Naive thymus-derived CD4-positive, alpha-beta T cell (primary cell): Measurements from ENCODE around the gene CAPN5. TPM values are rescaled to one million over a fixed set of nuclear protein-coding genes. Genes with fewer than 3 reads are reported as not detected.
A peak's percentile ranks its signal among the peaks of the same experiment; 100 is the strongest.
"Not testable (repeated sequence)": the region's sequence is repeated elsewhere in the genome, so short reads cannot be mapped to it uniquely, and the experiment has no call there.

ENCODE experiments used
- ATAC-seq: fragments of 150-1000 bp; cut with Tn5 transposase; 2 replicates; pipeline ENCODE4 v1.10.0; 2021; ENCODE audit warnings: mild to moderate bottlenecking, moderate library complexity
- CTCF ChIA-PET: fragments of 350-600 bp; sonication (Branson Sonifier 250); formaldehyde crosslinking; loops from one replicate; lab custom pipeline; 2021; ENCODE audit warnings: antibody characterized with exemption; lab: Charles Lee
- POLR2A ChIA-PET: fragments of 350-600 bp; sonication (Branson Sonifier 250); formaldehyde crosslinking; loops from one replicate; lab custom pipeline; 2021; ENCODE audit warnings: antibody characterized with exemption, inconsistent platforms; lab: Charles Lee
- DNase-seq, 9 donors: peaks; one replicate each; pipeline versions ENCODE4 v3.0.0 to v3.0.0-alpha.2; 2020 to 2022; ENCODE audit warnings: mixed read lengths in 1 of 9
- H3K27ac ChIP-seq: one replicate; pipeline ENCODE4 v1.7.0; 2013; ENCODE audit warnings: mild to moderate bottlenecking, low read depth, low read length, moderate library complexity
- H3K27me3 ChIP-seq, 2 donors: one replicate each; pipeline ENCODE4 v1.7.0; 2013; ENCODE audit warnings: low read length in 2 of 2, mild to moderate bottlenecking in 2 of 2, moderate library complexity in 2 of 2; ENCODE audit not compliant: control insufficient read depth in 2 of 2, insufficient read depth in 2 of 2
- H3K36me3 ChIP-seq, 3 experiments: 1 replicate in 2 of 3; 2 replicates in 1 of 3; pipeline ENCODE4 v1.7.0; 2013; ENCODE audit warnings: low read length in 3 of 3, mild to moderate bottlenecking in 3 of 3, moderate library complexity in 1 of 3; ENCODE audit not compliant: insufficient read depth in 3 of 3, control insufficient read depth in 2 of 3
- H3K4me1 ChIP-seq, 2 donors: one replicate each; pipeline ENCODE4 v1.7.0; 2013; ENCODE audit warnings: low read length in 2 of 2, mild to moderate bottlenecking in 2 of 2, moderate library complexity in 1 of 2; ENCODE audit not compliant: control insufficient read depth in 2 of 2, insufficient read depth in 2 of 2
- H3K4me3 ChIP-seq: 2 replicates; pipeline ENCODE4 v1.7.0; 2013; ENCODE audit warnings: mild to moderate bottlenecking, low read length
- H3K9me3 ChIP-seq, 3 experiments: 1 replicate in 2 of 3; 2 replicates in 1 of 3; pipeline ENCODE4 v1.7.0; 2013; ENCODE audit warnings: low read length in 3 of 3; ENCODE audit not compliant: control insufficient read depth in 2 of 3
- H3K27ac Mint-ChIP-seq, 9 donors: one replicate each; pipeline ENCODE4 v1.8.0; 2020 to 2022; ENCODE audit warnings: mixed read lengths in 9 of 9, mild to moderate bottlenecking in 8 of 9, moderate library complexity in 5 of 9, inconsistent platforms in 2 of 9
- H3K27me3 Mint-ChIP-seq, 5 donors: one replicate each; pipeline ENCODE4 v1.8.0; 2021 to 2022; ENCODE audit warnings: mixed read lengths in 5 of 5, mild to moderate bottlenecking in 1 of 5
- H3K36me3 Mint-ChIP-seq, 5 donors: one replicate each; pipeline ENCODE4 v1.8.0; 2020 to 2022; ENCODE audit warnings: mixed read lengths in 5 of 5, mild to moderate bottlenecking in 3 of 5, inconsistent platforms in 1 of 5
- H3K4me1 Mint-ChIP-seq, 7 donors: one replicate each; pipeline ENCODE4 v1.8.0; 2020 to 2022; ENCODE audit warnings: mixed read lengths in 7 of 7, mild to moderate bottlenecking in 3 of 7, inconsistent platforms in 1 of 7
- H3K4me3 Mint-ChIP-seq, 10 donors: one replicate each; pipeline ENCODE4 v1.8.0; 2020 to 2022; ENCODE audit warnings: mild to moderate bottlenecking in 10 of 10, mixed read lengths in 10 of 10, moderate library complexity in 6 of 10, inconsistent platforms in 2 of 10
- H3K9me3 Mint-ChIP-seq, 11 donors: one replicate each; pipeline ENCODE4 v1.8.0; 2020 to 2022; ENCODE audit warnings: mixed read lengths in 11 of 11, mild to moderate bottlenecking in 4 of 11, inconsistent platforms in 1 of 11, moderate library complexity in 1 of 11
- intact Hi-C, 2 donors: fragments of 100-400 bp; cut with micrococcal nuclease; formaldehyde crosslinking; loops; one replicate each; pipeline ENCODE4 v1.15.1; 2023
- polyA plus RNA-seq, 2 donors: library from polyadenylated mRNA; unstranded; fragments of 300-500 nt; fragmentation: Illumina TruSeq; gene quantifications; one replicate each; pipeline ENCODE4 v1.2.3, GENCODE V29; 2021
- total RNA-seq, 6 experiments: library from RNA in 5 of 6; stranded (reverse) in 5 of 6; gene quantifications; 1 replicate in 5 of 6; 2 replicates in 1 of 6; pipeline ENCODE4 v1.2.3 and lab custom pipeline; 2021 to 2026

Gene CAPN5
- total RNA-seq (1 to 10 TPM in 4 of 5 experiments, under 1 TPM in 1; 0.94 to 5.8 (median 5.6) TPM), polyA plus RNA-seq (1 to 10 TPM; 3.0 to 5.8 TPM), total RNA-seq (lab: John Stamatoyannopoulos, UW) (11.3 reads per million, percentile 38 among the genes with 10 or more reads in this experiment)

- H3K27me3 Mint-ChIP-seq, result peaks cover 0 to 32% (median 0%) of the 10 kb centered on the region in 5 donors
- Histone ChIP-seq H3K27me3 (no peaks in the 10 kb centered on the region), H3K4me1 (peaks cover 0 to 9% of the 10 kb centered on the region in 2 donors), H3K27ac (peak within 1 kb of the TSS; percentile 73), H3K4me3 (peak within 1 kb of the TSS; percentile 73), H3K9me3 (no peaks in the 10 kb centered on the region), H3K36me3 (no peaks in the 10 kb centered on the region)
- intact Hi-C loops, result loop anchor here (1.0 to 5.0 kb wide), 7 partner anchors 16 to 754 kb away; partner anchors contain the start of genes AAMDC (in 2 of the 2) and RSF1 (in 2 of the 2)
- H3K9me3 Mint-ChIP-seq, result peaks cover 0 to 10% (median 0%) of the 10 kb centered on the region in 11 donors
- H3K4me1 Mint-ChIP-seq, result peaks cover 5 to 28% (median 21%) of the 10 kb centered on the region in 7 donors
- DNase-seq, result peak; percentile 72 to 93 (median 85)
- H3K36me3 Mint-ChIP-seq, result no peaks in the 10 kb centered on the region
- peak within 1 kb of the TSS in 8 of 9 donors; percentile 49 to 95 (median 82) for H3K27ac Mint-ChIP-seq
- ChIA-PET POLR2A (interaction anchor here (0.6 to 1.1 kb wide), 2 partner anchors 18 to 19 kb away, joined by 3 read pairs; no protein-coding TSS in a partner anchor), CTCF (interaction anchor here (0.6 to 4.2 kb wide), 4 partner anchors 15 to 1188 kb away, joined by 3 to 25 read pairs (median 4); no protein-coding TSS in a partner anchor)
- ATAC-seq, result peak; percentile 98
- H3K4me3 Mint-ChIP-seq, result peak within 1 kb of the TSS; percentile 81 to 95 (median 87)
Measured at GRCh38 chr11:77066229-77067042, at the start of gene CAPN5. CAPN5 (plus strand) TSS chr11:77066971; CDS start chr11:77084887, 17,916 bp downstream.

DNA sequence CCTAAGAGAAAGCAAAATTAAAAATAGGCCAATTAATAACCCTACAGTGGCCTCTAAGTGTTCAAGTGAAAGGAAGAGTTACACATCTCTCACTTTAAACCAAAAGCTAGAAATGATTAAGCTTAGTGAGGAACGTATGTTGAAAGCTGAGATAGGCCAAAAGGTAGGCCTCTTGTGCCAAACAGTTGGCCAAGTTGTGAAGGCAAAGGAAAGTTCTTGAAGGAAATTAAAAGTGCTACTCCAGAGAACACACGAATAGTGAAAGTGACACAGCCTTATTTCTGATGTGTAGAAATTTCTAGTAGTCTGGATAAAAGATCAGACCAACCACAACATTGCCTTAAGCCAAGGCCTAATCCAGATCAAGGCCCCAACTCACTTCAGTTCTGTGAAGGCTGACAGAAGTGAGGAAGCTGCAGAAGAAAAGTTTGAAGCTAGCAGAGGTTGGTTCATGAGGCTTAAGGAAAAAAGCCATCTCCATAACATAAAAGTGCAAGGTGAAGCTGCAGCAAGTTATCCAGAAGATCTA is 48.3 kb upstream of the CAPN5 start:
- H3K4me1 ChIP-seq, ATAC-seq, H3K36me3 ChIP-seq, POLR2A ChIA-PET, H3K4me1 Mint-ChIP-seq, CTCF ChIA-PET, H3K27me3 ChIP-seq, H3K4me3 Mint-ChIP-seq, H3K27me3 Mint-ChIP-seq, intact Hi-C loops, DNase-seq, H3K9me3 ChIP-seq, H3K9me3 Mint-ChIP-seq, H3K4me3 ChIP-seq, H3K27ac ChIP-seq: not testable (repeated sequence)
- Mint-ChIP-seq H3K27ac (peak overlapping the region in 4 of 9 donors; percentile 9 to 67 (median 20)), H3K36me3 (peaks cover 0 to 17% (median 6%) of the 10 kb centered on the region in 5 donors)

- CTCF ChIA-PET, result interaction anchor here (0.6 kb wide), 1 partner anchor 1033 kb away, joined by 3 read pairs; no protein-coding TSS in a partner anchor
- POLR2A ChIA-PET, result no interaction called here
Measured at GRCh38 chr11:77019976-77020595, 46.7 kb upstream of the CAPN5 start.

DNA sequence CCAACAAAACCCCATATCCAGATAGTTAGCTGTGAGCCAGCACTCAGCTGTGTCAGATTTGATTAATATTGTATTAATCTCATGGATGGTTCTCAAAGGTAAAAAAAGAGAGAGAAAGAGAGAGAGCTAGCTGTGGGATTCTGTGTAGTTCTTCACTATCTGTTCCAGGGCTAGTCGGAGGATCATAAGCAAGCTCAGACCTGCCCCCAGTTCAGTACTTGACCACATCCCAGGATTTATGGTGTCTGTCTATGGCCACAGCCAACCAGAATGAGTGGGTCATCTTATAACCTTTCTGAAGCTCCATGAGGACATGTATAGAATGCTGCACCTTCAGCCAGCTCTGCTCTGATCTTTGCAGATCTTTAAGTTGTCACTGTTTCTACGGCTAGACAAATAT is 46.0 kb upstream of the CAPN5 start:
- POLR2A ChIA-PET, result no interaction called here
- Mint-ChIP-seq H3K36me3 (peaks cover 0 to 17% (median 6%) of the 10 kb centered on the region in 5 donors), H3K27ac (no peak overlapping the region), H3K9me3 (no peaks in the 10 kb centered on the region), H3K27me3 (no peaks in the 10 kb centered on the region), H3K4me3 (no peak overlapping the region), H3K4me1 (peaks cover 0 to 5% (median 2%) of the 10 kb centered on the region in 7 donors)
- Histone ChIP-seq H3K27ac (no peak overlapping the region), H3K27me3 (no peaks in the 10 kb centered on the region), H3K36me3 (no peaks in the 10 kb centered on the region), H3K9me3 (no peaks in the 10 kb centered on the region), H3K4me3 (no peak overlapping the region), H3K4me1 (no peaks in the 10 kb centered on the region)
- intact Hi-C loops, result no loop called here
- DNase-seq (no peak), ATAC-seq (no peak)
- CTCF ChIA-PET, result interaction anchor here (1.1 kb wide), 1 partner anchor 24 kb away, joined by 4 read pairs; no protein-coding TSS in a partner anchor

More at GRCh38 chr11:77019976-77020595, 46.7 kb upstream of the CAPN5 start:
- no peak overlapping the region for H3K27ac ChIP-seq
- Mint-ChIP-seq H3K27ac (no peak overlapping the region), H3K4me3 (no peak overlapping the region), H3K27me3 (no peaks in the 10 kb centered on the region), H3K4me1 (peaks cover 0 to 5% (median 2%) of the 10 kb centered on the region in 7 donors), H3K9me3 (no peaks in the 10 kb centered on the region), H3K36me3 (peaks cover 0 to 17% (median 6%) of the 10 kb centered on the region in 5 donors)
- intact Hi-C loops, result no loop called here
- no peaks in the 10 kb centered on the region for H3K4me1 ChIP-seq
- DNase-seq, result no peak
- H3K36me3 ChIP-seq, result no peaks in the 10 kb centered on the region
- no peak for ATAC-seq
- no peaks in the 10 kb centered on the region for H3K27me3 ChIP-seq
- H3K4me3 ChIP-seq, result no peak overlapping the region
- no peaks in the 10 kb centered on the region for H3K9me3 ChIP-seq

DNA sequence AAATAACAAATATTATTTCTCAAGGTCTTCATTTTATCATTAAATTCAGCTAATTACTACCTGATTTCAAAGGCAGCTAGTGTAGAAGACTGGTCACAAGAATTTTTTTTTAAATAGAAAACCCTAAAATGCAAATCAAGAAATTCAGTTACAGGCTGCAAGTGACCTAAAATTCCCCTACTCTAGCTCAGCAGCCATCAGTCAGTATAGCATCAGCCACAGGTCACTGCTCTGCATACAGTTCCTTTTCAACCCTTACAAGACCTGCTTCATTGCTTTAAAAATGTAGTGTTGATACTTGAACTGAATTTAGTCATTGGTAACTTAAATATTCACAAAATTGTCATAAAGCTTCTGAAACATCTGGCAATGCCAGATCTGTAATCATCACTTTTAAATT is 42.0 kb upstream of the CAPN5 start:
- no peaks in the 10 kb centered on the region for H3K4me1 Mint-ChIP-seq
- no peak overlapping the region for H3K4me3 Mint-ChIP-seq
- intact Hi-C loops, result no loop called here
- H3K9me3 Mint-ChIP-seq, result peaks cover 0 to 2% (median 0%) of the 10 kb centered on the region in 11 donors
- no peaks in the 10 kb centered on the region for H3K27me3 ChIP-seq
- no peak overlapping the region for H3K27ac ChIP-seq
- H3K4me1 ChIP-seq, result no peaks in the 10 kb centered on the region
- no peaks in the 10 kb centered on the region for H3K9me3 ChIP-seq
- CTCF ChIA-PET, result interaction anchor here (1.1 kb wide), 1 partner anchor 105 kb away, joined by 3 read pairs; no protein-coding TSS in a partner anchor
- no peak overlapping the region for H3K4me3 ChIP-seq
- no peak for ATAC-seq
- POLR2A ChIA-PET, result no interaction called here
- peaks cover 0 to 11% (median 0%) of the 10 kb centered on the region in 5 donors for H3K36me3 Mint-ChIP-seq
- no peak overlapping the region for H3K27ac Mint-ChIP-seq
- no peak for DNase-seq
- peaks cover 2 to 14% (median 9%) of the 10 kb centered on the region in 5 donors for H3K27me3 Mint-ChIP-seq
- H3K36me3 ChIP-seq, result no peaks in the 10 kb centered on the region

- intact Hi-C loops, result no loop called here
Measured at GRCh38 chr11:77026221-77026620, 40.5 kb upstream of the CAPN5 start.

More at GRCh38 chr11:77026221-77026620, 40.5 kb upstream of the CAPN5 start:
- peaks cover 0 to 2% (median 0%) of the 10 kb centered on the region in 11 donors for H3K9me3 Mint-ChIP-seq
- no peak overlapping the region for H3K4me3 Mint-ChIP-seq
- DNase-seq (no peak), ATAC-seq (no peak)
- no peak overlapping the region for H3K27ac Mint-ChIP-seq
- ChIA-PET CTCF (no interaction called here), POLR2A (no interaction called here)
- Histone ChIP-seq H3K27me3 (no peaks in the 10 kb centered on the region), H3K27ac (no peak overlapping the region), H3K4me1 (no peaks in the 10 kb centered on the region), H3K9me3 (no peaks in the 10 kb centered on the region), H3K4me3 (no peak overlapping the region), H3K36me3 (no peaks in the 10 kb centered on the region)
- no peaks in the 10 kb centered on the region for H3K4me1 Mint-ChIP-seq
- H3K27me3 Mint-ChIP-seq, result peaks cover 6 to 27% (median 23%) of the 10 kb centered on the region in 5 donors
- peaks cover 0 to 3% (median 0%) of the 10 kb centered on the region in 5 donors for H3K36me3 Mint-ChIP-seq
